Sigmoid colon (tissue), 7 donors: ENCODE data around the gene MACROD2. TPM values are rescaled to one million over a fixed set of nuclear protein-coding genes. Genes with fewer than 3 reads are reported as not detected.
A peak's percentile ranks its signal among the peaks of the same experiment; 100 is the strongest.

Experiments used
- DNase-seq: peaks from one replicate; pipeline ENCODE4 v3.0.0-alpha.2; 2019
- H3K27ac ChIP-seq, 4 donors: fragments of 200-600 bp; sonication (generic); one replicate each; pipeline ENCODE4 v1.5.1; 2016 to 2019; ENCODE audit warnings: mild to moderate bottlenecking in 1 of 4
- H3K27me3 ChIP-seq, 3 donors: fragments of 200-600 bp; sonication (generic); one replicate each; pipeline ENCODE4 v1.5.1; 2019; ENCODE audit warnings: mild to moderate bottlenecking in 1 of 3
- H3K36me3 ChIP-seq, 4 donors: fragments of 200-600 bp; sonication (generic); one replicate each; pipeline ENCODE4 v1.5.1; 2016 to 2019
- H3K4me1 ChIP-seq, 4 donors: fragments of 200-600 bp; sonication (generic); one replicate each; pipeline ENCODE4 v1.5.1; 2017 to 2019
- H3K4me3 ChIP-seq, 4 donors: fragments of 200-600 bp; sonication (generic); one replicate each; pipeline ENCODE4 v1.5.1; 2017 to 2019; ENCODE audit warnings: mild to moderate bottlenecking in 2 of 4, moderate library complexity in 1 of 4
- H3K9me3 ChIP-seq, 4 donors: fragments of 200-600 bp in 3 of 4; sonication (generic) in 3 of 4; one replicate each; pipeline versions ENCODE4 v1.5.1 to v1.6.1; 2013 to 2019
- EP300 ChIP-seq, 4 donors: sonication (generic); formaldehyde crosslinking; IDR thresholded peaks; one replicate each; pipeline ENCODE4 v1.6.1; 2017; ENCODE audit warnings: antibody characterized with exemption in 4 of 4
- POLR2A ChIP-seq, 2 donors: fragments of 450-650 bp; IDR thresholded peaks; one replicate each; pipeline ENCODE4 v1.6.1; 2016; ENCODE audit warnings: antibody characterized with exemption in 2 of 2, mild to moderate bottlenecking in 2 of 2, moderate library complexity in 2 of 2
- POLR2AphosphoS5 ChIP-seq, 4 donors: sonication (generic); formaldehyde crosslinking; IDR thresholded peaks; one replicate each; pipeline ENCODE4 v1.6.1; 2017; ENCODE audit warnings: antibody characterized with exemption in 4 of 4
- WGBS, 2 donors: extraction: QIAGEN DNeasy Blood & Tissue Kit; methylation state at CpG; one replicate each; pipeline ENCODE4 v1.1.7; 2013; 5-methylcytosine and 5-hydroxymethylcytosine counted together
- intact Hi-C: fragments of 100-400 bp; cut with DNase I; formaldehyde crosslinking; loops from one replicate; pipeline ENCODE4 v1.15.1; 2023
- polyA plus RNA-seq, 3 donors: library from polyadenylated mRNA; stranded (reverse); fragments of 200-250 nt; gene quantifications; one replicate each; pipeline ENCODE4 v1.2.3, GENCODE V29; 2013
- total RNA-seq, 4 donors: library from RNA; depleted of rRNA; stranded (reverse); fragments of >200 nt; gene quantifications; one replicate each; pipeline ENCODE4 v1.1.0, GENCODE V29; 2016
- TF ChIP-seq, protein P1 (sequence below), 4 experiments: fragments of 450-650 bp in 3 of 4; fragments of 200-600 bp in 1 of 4; IDR thresholded peaks; one replicate each; pipeline ENCODE4 v1.5.1; 2016 to 2019; ENCODE audit warnings: antibody characterized with exemption in 4 of 4, mild to moderate bottlenecking in 3 of 4, moderate library complexity in 2 of 4
- donor health status: healthy with polysubstance abuse.
- donor health status: Bipolar disorder and iron deficiency.
- donor health status: healthy.

Gene MACROD2
- total RNA-seq (10 to 100 TPM in 1 of 4 donors, 1 to 10 TPM in 3; 5.8 to 22.4 (median 8.9) TPM), polyA plus RNA-seq (1 to 10 TPM; 1.2 to 1.7 (median 1.2) TPM)

DNA sequence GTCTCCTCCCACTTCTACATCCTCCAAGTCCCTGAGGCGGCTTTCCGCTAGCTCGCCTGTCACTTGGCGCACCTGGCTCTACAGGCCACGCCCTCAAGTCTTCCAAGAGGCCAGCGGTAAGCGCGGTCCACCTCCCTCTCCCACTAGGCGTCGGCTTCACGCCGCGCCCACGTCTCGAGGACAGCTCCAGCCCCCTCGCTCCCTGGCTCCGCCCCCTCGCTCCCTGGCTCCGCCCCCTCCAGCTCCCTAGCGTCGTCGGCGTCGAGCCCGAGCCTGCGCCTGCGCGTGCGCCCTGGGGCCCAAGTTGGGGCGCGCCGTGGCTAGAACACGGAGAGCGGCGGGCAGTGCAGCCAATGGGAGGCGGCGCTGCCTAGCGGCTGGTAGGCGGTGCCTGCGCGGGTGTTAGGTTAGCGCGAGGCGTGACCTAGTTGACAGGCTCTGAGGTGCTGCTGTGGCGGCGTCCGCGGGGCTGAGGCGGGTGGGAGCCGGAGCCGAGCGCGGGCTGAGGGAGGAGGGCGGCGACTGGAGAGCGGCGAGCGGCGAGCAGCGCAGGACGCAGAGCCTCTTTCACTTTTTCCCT is at the start of gene MACROD2:
MACROD2 (plus strand) TSS at position 431 of the 580 bp plus-strand sequence.
- intact Hi-C loops: loop anchor here (2.0 to 5.0 kb wide), 2 partner anchors 57 to 114 kb away; no protein-coding TSS in a partner anchor
- TF ChIP-seq EP300 (IDR thresholded peaks at IDR 0.05) (no peak), POLR2A (IDR thresholded peaks at IDR 0.05) (peak in 1 of 2 donors; percentile 29), POLR2AphosphoS5 (IDR thresholded peaks at IDR 0.05) (peak; percentile 36 to 88 (median 67))
- TF ChIP-seq, protein P1, sequence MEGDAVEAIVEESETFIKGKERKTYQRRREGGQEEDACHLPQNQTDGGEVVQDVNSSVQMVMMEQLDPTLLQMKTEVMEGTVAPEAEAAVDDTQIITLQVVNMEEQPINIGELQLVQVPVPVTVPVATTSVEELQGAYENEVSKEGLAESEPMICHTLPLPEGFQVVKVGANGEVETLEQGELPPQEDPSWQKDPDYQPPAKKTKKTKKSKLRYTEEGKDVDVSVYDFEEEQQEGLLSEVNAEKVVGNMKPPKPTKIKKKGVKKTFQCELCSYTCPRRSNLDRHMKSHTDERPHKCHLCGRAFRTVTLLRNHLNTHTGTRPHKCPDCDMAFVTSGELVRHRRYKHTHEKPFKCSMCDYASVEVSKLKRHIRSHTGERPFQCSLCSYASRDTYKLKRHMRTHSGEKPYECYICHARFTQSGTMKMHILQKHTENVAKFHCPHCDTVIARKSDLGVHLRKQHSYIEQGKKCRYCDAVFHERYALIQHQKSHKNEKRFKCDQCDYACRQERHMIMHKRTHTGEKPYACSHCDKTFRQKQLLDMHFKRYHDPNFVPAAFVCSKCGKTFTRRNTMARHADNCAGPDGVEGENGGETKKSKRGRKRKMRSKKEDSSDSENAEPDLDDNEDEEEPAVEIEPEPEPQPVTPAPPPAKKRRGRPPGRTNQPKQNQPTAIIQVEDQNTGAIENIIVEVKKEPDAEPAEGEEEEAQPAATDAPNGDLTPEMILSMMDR (IDR thresholded peaks at IDR 0.05): no peak

DNA sequence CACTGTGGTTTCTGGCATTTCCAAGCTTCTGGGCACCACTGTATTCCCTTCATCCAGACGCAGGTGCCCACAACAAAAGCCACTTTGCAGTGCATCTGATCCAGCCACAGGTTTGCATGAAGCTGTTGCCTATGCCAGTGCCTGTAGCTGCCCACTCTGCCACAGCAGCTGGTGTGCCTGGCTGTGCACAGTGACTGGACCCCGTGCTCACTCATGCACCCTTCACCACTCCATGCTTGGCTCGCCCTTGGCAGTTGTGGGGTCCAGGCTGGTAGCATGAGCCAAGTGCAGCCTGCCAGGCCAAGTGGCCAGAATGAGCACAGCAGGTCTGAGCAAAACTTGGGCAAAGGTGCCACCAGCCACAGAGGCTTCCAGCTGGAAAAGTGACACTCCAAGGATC is 47.6 kb upstream of the MACROD2 start:
- TF ChIP-seq, protein P1 (IDR thresholded peaks at IDR 0.05): no peak
- no peak for TF ChIP-seq EP300 (IDR thresholded peaks at IDR 0.05)
- no peak for TF ChIP-seq POLR2AphosphoS5 (IDR thresholded peaks at IDR 0.05)
- no peak for TF ChIP-seq POLR2A (IDR thresholded peaks at IDR 0.05)
- no peak overlapping the region for H3K27ac ChIP-seq
- intact Hi-C loops: no loop called here
- no peaks in the 10 kb centered on the region for H3K36me3 ChIP-seq
- H3K9me3 ChIP-seq: no peaks in the 10 kb centered on the region
- no peaks in the 10 kb centered on the region for H3K4me1 ChIP-seq
- DNase-seq: no peak
- H3K4me3 ChIP-seq: no peak overlapping the region
- H3K27me3 ChIP-seq: no peaks in the 10 kb centered on the region
- WGBS, 2 donors: 74 to 88% methylated on average over 3 of the region's 3 CpGs

More for the DNA sequence above, at the start of gene MACROD2:
- Histone ChIP-seq H3K27me3 (no peaks in the 10 kb centered on the region), H3K27ac (peak within 1 kb of the TSS; percentile 63 to 80 (median 78)), H3K9me3 (peaks cover 0 to 9% (median 2%) of the 10 kb centered on the region in 4 donors), H3K4me1 (peaks cover 0 to 12% (median 5%) of the 10 kb centered on the region in 4 donors), H3K36me3 (no peaks in the 10 kb centered on the region), H3K4me3 (peak within 1 kb of the TSS; percentile 70 to 90 (median 81))
- peak; percentile 95 for DNase-seq
- WGBS, 2 donors: 4 to 8% methylated on average over 61 of the region's 61 CpGs

DNA sequence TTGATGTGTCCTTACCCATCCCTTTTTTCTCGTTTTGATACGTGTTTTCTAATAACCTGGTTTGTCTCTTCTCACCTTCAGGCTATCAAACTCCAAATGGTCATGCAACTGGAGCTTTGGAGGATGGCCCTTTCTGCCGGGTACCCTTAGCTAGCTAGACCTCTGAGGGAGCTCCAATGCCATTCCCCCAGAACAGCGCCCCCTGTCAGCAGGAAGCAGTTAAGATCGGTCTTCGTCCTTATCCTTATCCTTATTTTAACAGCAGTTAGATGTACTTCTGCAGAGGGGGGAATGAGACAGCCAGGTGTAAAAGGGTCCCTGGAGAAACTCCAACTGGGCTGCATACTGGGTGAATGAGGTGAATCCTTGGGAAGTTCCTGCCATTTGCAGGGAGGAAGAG is 42.1 kb upstream of the MACROD2 start:
- Histone ChIP-seq H3K36me3 (no peaks in the 10 kb centered on the region), H3K9me3 (no peaks in the 10 kb centered on the region), H3K4me1 (no peaks in the 10 kb centered on the region), H3K27ac (no peak overlapping the region), H3K27me3 (no peaks in the 10 kb centered on the region), H3K4me3 (no peak overlapping the region)
- WGBS, 2 donors: 65 to 70% methylated on average over 6 of the region's 6 CpGs
- no peak for DNase-seq
- intact Hi-C loops: no loop called here
- TF ChIP-seq POLR2AphosphoS5 (IDR thresholded peaks at IDR 0.05): no peak
- no peak for TF ChIP-seq EP300 (IDR thresholded peaks at IDR 0.05)
- no peak for TF ChIP-seq POLR2A (IDR thresholded peaks at IDR 0.05)
- TF ChIP-seq, protein P1 (IDR thresholded peaks at IDR 0.05): no peak

DNA sequence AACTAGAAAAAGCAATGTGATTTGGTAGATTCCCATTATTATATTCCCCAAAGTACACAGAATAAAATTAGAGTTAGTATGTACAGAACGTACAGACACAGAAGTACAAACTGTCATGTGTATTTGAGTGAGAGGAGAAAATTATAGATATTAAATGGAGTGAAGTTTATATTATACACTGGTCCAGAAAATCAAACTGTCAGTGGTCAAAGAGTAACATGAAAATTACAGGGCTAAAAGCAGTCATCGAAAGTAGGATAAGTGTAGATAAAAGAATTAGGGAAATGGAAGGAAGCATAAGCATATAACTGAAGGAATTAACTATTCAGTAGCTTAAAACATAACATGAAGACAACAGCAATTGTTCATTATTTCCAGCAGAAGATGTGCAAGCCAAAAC is 35.2 kb upstream of the MACROD2 start:
- Histone ChIP-seq H3K27me3 (no peaks in the 10 kb centered on the region), H3K4me1 (no peaks in the 10 kb centered on the region), H3K27ac (no peak overlapping the region), H3K4me3 (no peak overlapping the region), H3K36me3 (no peaks in the 10 kb centered on the region), H3K9me3 (no peaks in the 10 kb centered on the region)
- intact Hi-C loops: no loop called here
- TF ChIP-seq POLR2A (IDR thresholded peaks at IDR 0.05) (no peak), EP300 (IDR thresholded peaks at IDR 0.05) (no peak), POLR2AphosphoS5 (IDR thresholded peaks at IDR 0.05) (no peak)
- TF ChIP-seq, protein P1 (IDR thresholded peaks at IDR 0.05): no peak
- no peak for DNase-seq
- WGBS, 2 donors: 68 to 70% methylated on average over 2 of the region's 2 CpGs
